ENCODE measurements around the gene ZRANB1. TPM values are rescaled to one million over a fixed set of nuclear protein-coding genes. Genes with fewer than 3 reads are reported as not detected.

Gene ZRANB1
- total RNA-seq, 4 donors from 2014 or later, result 10.7 to 18.8 (median 15.5) TPM

DNA sequence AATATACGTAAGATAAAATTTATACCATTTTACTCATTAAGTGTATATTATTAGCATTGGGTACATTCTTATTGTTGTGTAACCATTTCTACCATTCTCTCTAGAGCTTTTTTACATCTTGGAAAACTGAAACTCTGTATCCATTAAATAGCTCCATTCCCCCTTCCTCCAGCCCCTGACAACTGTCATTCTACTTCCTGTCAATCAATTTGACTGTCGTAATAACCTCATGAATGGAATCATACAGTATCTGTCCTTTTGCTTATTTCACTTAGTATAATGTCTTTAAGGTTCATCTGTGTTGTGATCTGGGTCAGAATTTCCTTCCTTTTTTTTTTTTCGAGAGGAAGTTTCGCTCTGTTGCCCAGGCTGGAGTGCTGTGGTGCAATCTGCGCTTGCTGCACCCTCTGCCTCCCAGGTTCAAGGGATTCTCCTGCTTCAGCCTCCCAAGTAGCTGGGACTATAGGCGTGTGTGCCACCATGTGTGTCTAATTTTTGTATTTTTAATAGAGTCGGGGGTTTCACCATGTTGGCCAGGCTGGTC lies 15.6 kb downstream of the ZRANB1 start:
- Histone ChIP-seq H3K4me1 (no peaks in the 10 kb centered on the region), H3K4me3 (no peak overlapping the region), H3K36me3 (peaks cover 0 to 3% (median 0%) of the 10 kb centered on the region in 3 donors), H3K9me3 (no peaks in the 10 kb centered on the region), H3K27ac (no peak overlapping the region), H3K27me3 (no peaks in the 10 kb centered on the region)
- TF ChIP-seq, protein P1, sequence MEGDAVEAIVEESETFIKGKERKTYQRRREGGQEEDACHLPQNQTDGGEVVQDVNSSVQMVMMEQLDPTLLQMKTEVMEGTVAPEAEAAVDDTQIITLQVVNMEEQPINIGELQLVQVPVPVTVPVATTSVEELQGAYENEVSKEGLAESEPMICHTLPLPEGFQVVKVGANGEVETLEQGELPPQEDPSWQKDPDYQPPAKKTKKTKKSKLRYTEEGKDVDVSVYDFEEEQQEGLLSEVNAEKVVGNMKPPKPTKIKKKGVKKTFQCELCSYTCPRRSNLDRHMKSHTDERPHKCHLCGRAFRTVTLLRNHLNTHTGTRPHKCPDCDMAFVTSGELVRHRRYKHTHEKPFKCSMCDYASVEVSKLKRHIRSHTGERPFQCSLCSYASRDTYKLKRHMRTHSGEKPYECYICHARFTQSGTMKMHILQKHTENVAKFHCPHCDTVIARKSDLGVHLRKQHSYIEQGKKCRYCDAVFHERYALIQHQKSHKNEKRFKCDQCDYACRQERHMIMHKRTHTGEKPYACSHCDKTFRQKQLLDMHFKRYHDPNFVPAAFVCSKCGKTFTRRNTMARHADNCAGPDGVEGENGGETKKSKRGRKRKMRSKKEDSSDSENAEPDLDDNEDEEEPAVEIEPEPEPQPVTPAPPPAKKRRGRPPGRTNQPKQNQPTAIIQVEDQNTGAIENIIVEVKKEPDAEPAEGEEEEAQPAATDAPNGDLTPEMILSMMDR (IDR thresholded peaks at IDR 0.05), result no peak
- TF ChIP-seq POLR2A (IDR thresholded peaks at IDR 0.05), result no peak
- no peak for DNase-seq

DNA sequence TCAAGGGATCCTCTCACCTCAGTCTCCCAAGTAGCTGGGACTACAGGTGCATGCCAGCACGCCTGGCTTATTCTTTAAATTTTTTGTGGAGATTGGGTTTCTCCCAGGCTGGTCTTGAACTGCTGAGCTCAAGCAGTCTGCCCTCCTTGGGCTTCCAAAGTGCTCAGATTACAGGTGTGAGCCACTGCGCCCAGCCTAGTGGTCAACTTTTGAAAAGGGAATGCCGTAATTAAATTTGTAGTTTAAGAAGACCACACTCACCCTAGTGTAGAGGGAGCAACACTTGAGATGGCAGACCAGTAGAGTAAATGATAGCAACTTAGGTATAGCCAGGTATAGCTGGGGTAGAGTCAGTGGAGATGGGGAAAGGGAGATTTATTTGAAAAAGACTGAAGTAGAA lies 17.6 kb downstream of the ZRANB1 start:
- no peak for DNase-seq
- peaks cover 0 to 3% (median 0%) of the 10 kb centered on the region in 3 donors for H3K36me3 ChIP-seq
- no peak overlapping the region for H3K27ac ChIP-seq
- no peak overlapping the region for H3K4me3 ChIP-seq
- TF ChIP-seq POLR2A (IDR thresholded peaks at IDR 0.05), result no peak
- TF ChIP-seq, protein P1 (IDR thresholded peaks at IDR 0.05), result no peak
- H3K4me1 ChIP-seq, result no peaks in the 10 kb centered on the region
- H3K9me3 ChIP-seq, result no peaks in the 10 kb centered on the region
- H3K27me3 ChIP-seq, result no peaks in the 10 kb centered on the region

DNA sequence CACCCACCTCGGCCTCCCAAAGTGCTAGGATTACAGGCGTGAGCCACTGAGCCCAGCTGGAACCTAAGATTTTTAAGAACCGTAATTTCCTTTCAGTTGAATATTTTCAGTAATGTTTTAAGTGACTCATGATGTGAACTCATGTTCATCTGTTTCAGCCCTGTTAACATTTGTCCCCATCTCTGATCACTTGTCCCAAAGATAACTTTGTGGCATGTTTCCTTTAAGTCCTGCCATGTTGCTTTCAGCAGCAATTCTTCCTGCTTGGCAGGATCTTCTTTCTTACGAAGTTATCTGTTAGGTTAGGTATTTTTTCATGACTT lies 19.3 kb downstream of the ZRANB1 start:
- H3K9me3 ChIP-seq, result no peaks in the 10 kb centered on the region
- DNase-seq, result no peak
- no peak overlapping the region for H3K4me3 ChIP-seq
- no peak overlapping the region for H3K27ac ChIP-seq
- H3K4me1 ChIP-seq, result no peaks in the 10 kb centered on the region
- TF ChIP-seq, protein P1 (IDR thresholded peaks at IDR 0.05), result no peak
- no peak for TF ChIP-seq POLR2A (IDR thresholded peaks at IDR 0.05)
- H3K27me3 ChIP-seq, result no peaks in the 10 kb centered on the region
- peaks cover 0 to 5% (median 3%) of the 10 kb centered on the region in 3 donors for H3K36me3 ChIP-seq

DNA sequence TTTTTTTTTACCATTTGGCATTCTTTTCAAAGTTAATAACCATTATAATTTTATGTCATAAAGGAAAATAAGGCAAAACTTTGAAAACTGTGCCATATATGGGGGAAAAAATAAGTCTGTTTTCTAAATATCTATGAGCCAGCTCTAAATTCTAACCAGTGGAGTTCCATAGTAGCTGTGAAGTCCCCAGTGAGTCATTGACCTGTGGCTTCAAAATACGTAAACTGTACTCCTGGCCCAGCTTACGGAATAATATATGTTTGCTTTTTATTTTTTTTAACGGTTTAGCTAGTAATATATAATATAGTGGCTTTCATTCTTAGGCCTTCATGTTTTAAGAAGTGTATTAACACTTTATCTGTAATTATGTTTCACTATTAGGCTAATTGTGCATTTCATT lies 20.5 kb downstream of the ZRANB1 start:
- no peak for DNase-seq
- H3K27me3 ChIP-seq, result no peaks in the 10 kb centered on the region
- no peaks in the 10 kb centered on the region for H3K9me3 ChIP-seq
- H3K4me3 ChIP-seq, result no peak overlapping the region
- no peak for TF ChIP-seq POLR2A (IDR thresholded peaks at IDR 0.05)
- TF ChIP-seq, protein P1 (IDR thresholded peaks at IDR 0.05), result no peak
- no peak overlapping the region for H3K27ac ChIP-seq
- peaks cover 0 to 9% (median 3%) of the 10 kb centered on the region in 3 donors for H3K36me3 ChIP-seq
- H3K4me1 ChIP-seq, result no peaks in the 10 kb centered on the region

DNA sequence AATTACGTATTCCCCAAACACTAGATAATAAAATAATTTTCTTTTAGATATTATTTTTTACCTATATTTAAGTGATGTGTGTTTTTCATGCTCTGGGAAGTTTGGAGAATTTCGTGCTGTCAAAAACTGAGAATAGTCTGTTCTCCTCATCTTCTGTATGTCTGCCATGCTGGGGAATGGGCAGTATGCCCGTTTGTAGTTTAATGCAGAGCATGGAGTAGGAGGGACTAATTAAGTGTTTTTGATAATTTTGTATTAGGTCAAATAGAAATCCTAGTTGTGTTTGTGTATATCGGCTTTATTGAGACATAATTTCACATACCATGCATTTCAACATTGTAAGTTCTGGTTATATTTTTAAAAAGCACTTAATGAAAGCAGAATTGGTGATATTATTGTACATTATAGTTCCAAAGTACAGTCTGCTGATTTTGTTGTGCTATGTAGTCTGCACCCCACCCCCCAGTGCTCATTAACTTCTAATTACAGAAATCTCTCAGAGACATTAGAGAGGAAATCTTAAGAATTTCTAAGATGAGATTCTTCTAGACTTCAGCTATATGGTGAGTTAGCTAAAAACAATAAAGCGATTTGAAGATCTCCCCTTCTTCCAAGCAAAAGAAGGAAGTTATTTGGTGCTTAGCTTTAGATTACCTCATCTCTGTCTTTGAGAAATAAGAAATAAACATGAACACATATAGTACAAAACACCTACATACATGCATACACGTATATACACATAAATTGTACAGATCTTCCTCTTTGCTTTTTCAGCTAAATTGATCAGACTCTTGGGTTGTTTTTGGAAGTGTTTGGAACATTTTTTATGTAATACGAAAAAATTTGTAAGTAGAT lies 22.2 kb downstream of the ZRANB1 start:
- Histone ChIP-seq H3K4me1 (no peaks in the 10 kb centered on the region), H3K9me3 (no peaks in the 10 kb centered on the region), H3K4me3 (no peak overlapping the region), H3K36me3 (peaks cover 0 to 16% (median 0%) of the 10 kb centered on the region in 3 donors), H3K27me3 (no peaks in the 10 kb centered on the region), H3K27ac (no peak overlapping the region)
- DNase-seq, result no peak
- TF ChIP-seq, protein P1 (IDR thresholded peaks at IDR 0.05), result no peak
- TF ChIP-seq POLR2A (IDR thresholded peaks at IDR 0.05), result no peak
